MG63 (cell line): ENCODE measurements around the gene RAB40B. TPM values are rescaled to one million over a fixed set of nuclear protein-coding genes. Genes with fewer than 3 reads are reported as not detected.

Experiments
- DNase-seq: peaks from one replicate; pipeline ENCODE4 v3.0.0-alpha.2; 2020
- H3K27me3 ChIP-seq: fragments of 250-450 bp; sonication (Bioruptor Pico); 2 replicates; pipeline ENCODE4 v1.5.1; 2020; ENCODE audit warnings: mild to moderate bottlenecking, moderate library complexity
- H3K36me3 ChIP-seq: fragments of 250-450 bp; sonication (Bioruptor Pico); 2 replicates; pipeline ENCODE4 v1.5.1; 2020; ENCODE audit warnings: mild to moderate bottlenecking, moderate library complexity
- H3K4me3 ChIP-seq: fragments of 250-450 bp; sonication (Bioruptor Pico); 2 replicates; pipeline ENCODE4 v1.5.1; 2020; ENCODE audit warnings: mild to moderate bottlenecking, moderate library complexity
- H3K9me3 ChIP-seq: fragments of 250-450 bp; sonication (Bioruptor Pico); 2 replicates; pipeline ENCODE4 v1.5.1; 2020; ENCODE audit warnings: mild to moderate bottlenecking, moderate library complexity
- total RNA-seq: library from RNA; depleted of rRNA; stranded (reverse); fragments of >200 nt; shearing (Covaris generic); gene quantifications from 2 replicates; pipeline ENCODE4 v1.2.3, GENCODE V29; 2014; ENCODE audit warnings: low replicate concordance

The RAB40B gene
- total RNA-seq, 1 experiment from 2014 or later, result 11.6 TPM

DNA sequence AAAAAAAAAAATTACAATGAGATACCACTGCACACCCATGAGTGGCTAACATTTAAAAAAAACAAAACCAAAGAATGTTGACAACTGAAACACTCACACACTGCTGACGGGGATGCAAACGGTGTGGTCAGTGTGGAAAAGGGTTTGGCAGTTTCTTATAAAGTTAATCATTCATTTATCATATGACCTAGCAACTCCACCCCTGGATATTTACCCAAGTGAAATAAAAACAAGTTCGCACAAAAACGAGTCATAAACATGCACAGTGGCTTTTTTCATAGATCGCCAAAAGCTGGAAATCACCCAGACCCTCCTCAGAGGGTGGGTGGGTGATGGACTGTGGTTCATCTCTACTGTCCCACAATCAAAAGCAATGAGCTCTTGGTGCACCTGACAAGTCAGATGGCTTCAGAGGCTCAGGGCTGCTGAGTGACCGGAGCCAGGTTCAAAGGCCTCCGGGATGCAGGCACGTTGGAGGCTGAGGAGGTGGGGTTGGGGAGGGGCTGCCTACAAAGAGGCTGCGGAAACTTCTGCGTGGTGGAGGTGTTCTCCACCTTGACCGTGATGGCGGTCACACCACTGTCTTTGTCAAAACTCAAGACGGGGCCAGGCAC, 14.2 kb downstream of the RAB40B start:
- Histone ChIP-seq H3K36me3 (no peaks in the 10 kb centered on the region), H3K27me3 (no peaks in the 10 kb centered on the region), H3K9me3 (peaks cover 15% of the 10 kb centered on the region), H3K4me3 (no peak overlapping the region)
- no peak for DNase-seq

DNA sequence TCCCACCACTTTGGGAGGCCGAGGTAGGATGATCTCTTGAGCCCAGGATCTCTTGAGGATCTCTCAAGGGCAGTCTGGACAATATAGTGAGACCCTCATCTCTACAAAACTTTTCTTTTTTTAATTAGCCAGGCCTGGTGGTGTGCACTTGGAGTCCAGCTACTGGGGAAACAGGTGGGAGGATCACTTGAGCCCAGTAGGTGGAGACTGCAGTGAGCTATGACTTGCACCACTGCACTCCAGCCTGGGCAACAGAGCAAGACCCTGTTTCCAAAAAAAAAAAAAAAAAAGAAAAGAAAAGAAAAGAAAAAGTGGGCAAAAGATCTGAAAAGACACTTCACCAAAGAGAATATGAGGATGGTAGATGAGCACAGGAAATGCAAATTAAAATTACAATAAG, 15.0 kb downstream of the RAB40B start:
- Histone ChIP-seq H3K4me3 (no peak overlapping the region), H3K9me3 (peaks cover 15% of the 10 kb centered on the region), H3K36me3 (no peaks in the 10 kb centered on the region), H3K27me3 (no peaks in the 10 kb centered on the region)
- DNase-seq, result no peak

DNA sequence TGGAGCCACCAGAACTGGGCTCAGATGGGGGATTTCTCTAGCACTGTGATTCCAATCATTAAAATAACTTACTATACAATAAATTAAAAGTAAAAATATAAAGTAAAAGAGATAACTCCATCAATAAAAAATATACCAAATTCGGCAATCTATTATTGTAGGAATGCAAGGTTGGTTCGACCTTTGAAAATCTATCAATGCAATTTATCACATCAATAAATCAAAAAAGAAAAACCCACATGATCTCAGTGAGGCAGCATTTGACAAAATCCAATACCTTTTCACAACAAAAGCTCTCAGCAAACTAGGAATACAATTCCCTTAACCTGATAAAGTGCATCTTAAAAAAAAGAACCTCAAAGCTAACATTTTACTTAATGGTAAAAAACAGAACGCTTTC, 17.0 kb downstream of the RAB40B start:
- Histone ChIP-seq H3K27me3 (no peaks in the 10 kb centered on the region), H3K4me3 (no peak overlapping the region), H3K36me3 (no peaks in the 10 kb centered on the region), H3K9me3 (peaks cover 15% of the 10 kb centered on the region)
- no peak for DNase-seq

DNA sequence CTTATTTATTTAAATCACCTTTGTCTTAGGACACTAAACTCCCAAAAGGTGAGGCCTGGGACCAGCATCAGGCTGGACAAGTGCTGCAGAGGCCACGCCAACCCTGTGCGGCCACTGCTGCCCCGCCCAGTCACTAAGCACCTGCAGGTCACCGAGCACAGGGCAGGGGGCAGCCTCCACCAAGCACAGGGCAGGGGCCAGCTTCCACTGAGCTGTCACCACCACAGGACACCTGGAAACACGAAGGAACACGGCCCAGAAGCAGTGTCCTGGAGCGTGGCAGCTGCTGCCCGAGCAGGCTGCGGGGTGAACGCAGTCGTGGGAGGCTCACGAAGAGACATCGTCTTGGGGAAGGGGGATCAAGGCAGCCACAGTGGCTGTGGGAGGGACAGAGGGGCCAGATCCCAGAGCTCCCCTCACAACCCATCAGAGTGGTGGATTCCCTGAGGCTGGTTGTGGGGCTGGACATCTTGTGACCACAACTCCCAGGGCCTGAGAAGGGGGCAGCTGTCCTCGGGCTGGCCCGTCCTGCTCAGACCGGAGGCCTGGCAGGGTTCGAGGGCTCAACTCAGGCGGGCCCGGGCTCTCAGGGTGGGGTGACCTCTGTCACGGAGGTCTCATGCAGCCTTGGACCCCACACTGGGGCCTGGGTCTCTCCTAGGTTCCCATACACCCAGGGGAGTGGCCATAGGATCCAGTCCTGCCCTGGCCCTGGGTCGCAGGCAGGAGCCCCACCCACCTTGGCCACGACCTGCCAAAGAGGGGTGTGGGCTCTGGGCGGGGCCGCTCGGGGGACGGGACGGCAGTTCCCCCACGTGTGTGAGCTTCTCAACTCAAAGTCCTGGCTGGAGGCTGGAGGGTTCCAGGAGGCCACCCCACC, 18.7 kb downstream of the RAB40B start:
- no peak for DNase-seq
- H3K4me3 ChIP-seq, result no peak overlapping the region
- no peaks in the 10 kb centered on the region for H3K27me3 ChIP-seq
- H3K36me3 ChIP-seq, result no peaks in the 10 kb centered on the region
- H3K9me3 ChIP-seq, result peaks cover 15% of the 10 kb centered on the region

DNA sequence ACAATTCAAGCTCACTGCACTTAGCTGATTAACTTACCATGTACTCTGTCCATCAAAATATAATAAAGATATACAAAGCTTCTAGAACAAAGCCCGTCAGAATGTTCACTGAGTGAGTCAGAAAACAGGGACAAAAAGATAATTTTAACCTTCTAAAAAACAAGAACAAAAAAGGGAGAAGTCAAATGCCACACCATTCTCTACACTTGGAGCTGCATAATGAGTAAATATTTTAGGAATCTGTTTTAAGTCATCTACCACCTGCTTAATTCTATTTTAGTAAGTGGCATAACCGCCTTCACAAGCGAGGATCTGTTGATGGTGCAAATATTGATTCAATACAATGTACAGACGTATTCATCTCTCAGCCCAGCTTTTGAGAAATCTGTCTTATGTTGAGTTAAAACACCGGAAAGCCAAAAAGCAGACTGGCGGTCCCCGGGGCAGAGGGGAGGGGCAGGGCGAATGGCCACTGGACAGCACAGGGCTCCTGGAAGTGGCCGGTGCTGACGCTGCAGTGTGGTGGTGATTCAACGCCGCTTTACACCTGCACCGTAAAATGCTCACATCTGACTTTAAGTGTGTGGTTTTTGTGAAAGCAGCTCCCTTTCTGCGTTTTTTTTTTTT, 20.1 kb downstream of the RAB40B start:
- DNase-seq, result no peak

DNA sequence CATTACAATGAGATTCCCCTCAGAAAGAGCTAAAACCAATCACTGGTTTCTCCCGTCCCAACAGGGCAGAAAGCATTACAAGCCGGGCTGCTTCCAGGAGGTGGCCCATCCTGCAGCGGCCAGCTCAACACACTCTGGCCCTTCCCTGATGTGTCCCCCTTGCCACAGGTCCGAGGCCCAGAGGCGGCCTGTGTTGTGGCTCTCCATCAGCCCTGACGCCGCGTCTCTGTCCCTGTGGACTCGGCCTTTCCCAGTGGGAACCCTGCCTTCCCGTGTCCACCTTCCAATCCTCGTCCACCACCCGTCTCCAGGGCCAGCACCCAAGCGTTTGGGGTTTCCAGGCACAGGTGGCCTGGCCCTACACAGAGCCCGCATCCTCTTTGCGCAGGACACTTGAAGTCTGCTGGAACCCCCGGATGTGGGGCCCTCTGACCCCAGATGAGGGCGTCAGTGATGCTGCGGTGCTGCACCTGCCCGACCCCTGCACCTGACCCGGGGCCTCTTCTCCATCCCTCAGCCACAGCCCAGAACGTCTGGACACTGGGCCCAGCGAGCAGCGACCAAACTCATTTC, 21.1 kb downstream of the RAB40B start:
- Histone ChIP-seq H3K9me3 (peaks cover 12% of the 10 kb centered on the region), H3K4me3 (no peak overlapping the region), H3K36me3 (no peaks in the 10 kb centered on the region), H3K27me3 (no peaks in the 10 kb centered on the region)
- DNase-seq, result no peak

More for the DNA sequence above, 20.1 kb downstream of the RAB40B start:
- Histone ChIP-seq H3K4me3 (no peak overlapping the region), H3K9me3 (peaks cover 15% of the 10 kb centered on the region), H3K27me3 (no peaks in the 10 kb centered on the region), H3K36me3 (no peaks in the 10 kb centered on the region)

DNA sequence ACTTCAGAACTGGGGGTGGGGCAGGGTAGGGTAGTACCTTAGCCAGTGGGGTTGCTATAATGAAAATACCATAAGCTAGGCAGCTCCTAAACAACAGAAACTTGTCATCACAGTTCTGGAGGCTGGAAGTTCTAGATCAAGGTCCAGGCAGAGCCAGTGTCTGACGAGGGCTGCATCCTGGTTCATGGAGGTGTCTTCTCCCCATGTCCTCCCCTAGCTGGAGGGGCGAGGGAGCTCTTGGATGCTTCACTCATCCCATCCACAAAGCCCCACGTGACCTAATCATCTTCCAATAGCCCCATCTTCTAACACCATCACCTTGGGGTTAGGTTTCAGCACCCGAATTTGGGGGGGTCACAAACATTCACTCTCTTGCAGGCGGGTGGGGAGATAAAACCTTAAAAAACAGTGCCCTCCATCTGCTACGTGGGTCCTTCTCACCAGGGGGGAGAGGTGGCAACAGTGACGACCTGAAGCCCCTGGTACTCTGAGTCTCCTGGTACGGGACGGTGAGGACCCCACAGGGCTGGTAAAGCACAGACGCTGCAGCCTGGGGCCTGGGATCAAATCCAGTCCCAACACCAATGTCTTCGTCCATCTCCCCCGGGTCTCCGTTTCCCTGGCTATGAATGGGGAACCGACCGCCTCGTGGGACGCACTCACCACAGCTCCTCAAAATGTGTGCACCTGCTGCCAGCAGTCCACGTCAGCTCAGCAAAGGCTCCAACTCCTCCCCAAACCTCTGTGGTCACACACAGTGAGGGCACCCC, 22.8 kb downstream of the RAB40B start:
- H3K27me3 ChIP-seq, result no peaks in the 10 kb centered on the region
- DNase-seq, result no peak
- H3K4me3 ChIP-seq, result no peak overlapping the region
- no peaks in the 10 kb centered on the region for H3K9me3 ChIP-seq
- no peaks in the 10 kb centered on the region for H3K36me3 ChIP-seq

DNA sequence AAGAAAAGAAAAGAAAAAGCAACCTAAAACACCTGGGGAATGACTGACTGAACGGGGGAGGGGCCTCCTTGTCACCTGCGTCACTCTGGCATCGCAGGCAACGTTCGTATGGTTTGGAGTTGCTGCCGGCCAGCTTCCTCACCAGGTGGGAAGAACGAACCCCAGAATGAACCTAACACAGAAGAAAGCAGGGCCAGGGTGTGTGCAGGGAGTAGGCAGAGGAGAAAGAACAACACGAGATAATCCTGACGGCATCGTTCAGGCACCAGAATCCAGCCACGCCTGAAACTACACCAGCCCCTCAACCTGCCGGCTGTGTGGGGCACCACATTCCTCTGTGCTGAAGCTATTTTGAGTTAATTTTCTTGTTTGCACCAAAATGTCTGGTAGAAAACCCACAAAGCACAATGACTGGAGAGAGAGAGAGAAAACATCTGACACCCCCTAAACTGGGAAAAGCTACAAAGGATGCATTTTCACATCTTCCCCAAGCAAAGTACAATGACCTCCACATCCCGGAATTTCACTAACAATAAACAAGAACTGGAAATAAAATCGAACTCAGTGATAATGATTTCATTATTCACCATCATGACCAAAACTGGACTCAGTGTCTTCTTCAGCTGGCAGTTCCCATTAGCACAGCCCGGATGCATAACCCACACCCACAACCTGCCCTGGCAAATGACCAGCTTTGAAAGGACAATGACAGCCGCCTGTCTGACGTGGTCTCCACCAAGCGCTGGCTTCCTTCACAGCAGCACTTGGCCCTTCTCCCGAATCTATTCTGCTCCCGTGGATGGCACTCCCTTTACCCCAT, 23.6 kb downstream of the RAB40B start:
- Histone ChIP-seq H3K36me3 (no peaks in the 10 kb centered on the region), H3K27me3 (no peaks in the 10 kb centered on the region), H3K9me3 (no peaks in the 10 kb centered on the region), H3K4me3 (no peak overlapping the region)
- no peak for DNase-seq

DNA sequence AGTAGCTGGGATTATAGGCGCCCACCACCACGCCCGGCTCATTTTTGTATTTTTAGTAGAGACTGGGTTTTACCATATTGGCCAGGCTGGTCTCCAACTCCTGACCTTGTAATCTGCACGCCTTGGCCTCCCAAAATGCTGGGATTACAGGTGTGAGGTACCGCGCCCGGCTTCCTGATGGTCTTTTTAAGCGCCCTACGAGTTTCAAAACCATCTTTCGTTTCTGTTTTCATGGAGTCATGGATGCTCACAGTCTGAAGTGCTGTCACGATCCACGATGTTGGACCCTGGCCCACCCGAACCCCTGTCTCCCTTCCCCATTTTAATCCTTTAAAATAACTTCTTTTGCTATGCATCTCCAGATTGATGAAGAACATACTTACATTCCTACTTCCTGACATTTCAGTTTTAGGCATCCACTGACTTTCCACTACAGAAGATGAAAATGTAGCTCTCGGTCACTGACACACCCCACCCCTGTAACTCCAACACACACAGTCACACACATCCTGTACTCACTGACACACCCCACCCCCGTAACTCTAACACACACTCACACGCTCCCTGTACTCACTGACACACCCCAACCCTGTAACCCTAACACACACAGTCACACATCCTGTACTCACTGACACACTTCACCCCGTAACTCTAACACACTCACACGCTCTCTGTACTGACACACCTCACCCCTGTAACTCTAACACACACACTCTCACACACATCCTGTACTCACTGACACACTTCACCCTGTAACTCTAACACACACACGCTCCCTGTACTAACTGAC, 27.6 kb downstream of the RAB40B start:
- Histone ChIP-seq H3K27me3 (no peaks in the 10 kb centered on the region), H3K36me3 (no peaks in the 10 kb centered on the region), H3K9me3 (no peaks in the 10 kb centered on the region), H3K4me3 (no peak overlapping the region)
- no peak for DNase-seq

DNA sequence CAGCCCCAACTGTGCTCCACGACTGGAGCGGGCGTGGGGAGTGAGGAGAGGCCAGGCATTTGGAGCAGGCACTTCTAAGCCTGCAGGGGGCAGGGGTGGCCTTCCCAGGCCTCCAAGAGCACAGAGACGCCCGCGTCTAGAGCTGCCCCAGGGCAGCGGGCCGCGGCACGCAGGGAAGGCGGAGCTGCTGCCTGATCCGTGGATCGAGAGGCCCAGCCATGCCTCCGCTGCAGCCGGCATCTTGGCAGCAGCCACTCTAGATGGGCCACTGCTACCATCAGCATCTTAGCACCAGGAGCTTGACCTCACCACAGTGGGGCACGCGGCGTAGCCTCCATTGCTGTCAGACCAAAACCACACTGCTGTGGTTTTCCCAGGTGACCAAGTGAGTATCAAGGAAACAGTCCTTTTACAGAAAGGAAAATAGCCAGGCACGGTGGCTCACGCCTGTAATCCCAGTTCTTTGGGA, 29.8 kb downstream of the RAB40B start:
- peak; percentile 58 for DNase-seq
- no peak overlapping the region for H3K4me3 ChIP-seq

DNA sequence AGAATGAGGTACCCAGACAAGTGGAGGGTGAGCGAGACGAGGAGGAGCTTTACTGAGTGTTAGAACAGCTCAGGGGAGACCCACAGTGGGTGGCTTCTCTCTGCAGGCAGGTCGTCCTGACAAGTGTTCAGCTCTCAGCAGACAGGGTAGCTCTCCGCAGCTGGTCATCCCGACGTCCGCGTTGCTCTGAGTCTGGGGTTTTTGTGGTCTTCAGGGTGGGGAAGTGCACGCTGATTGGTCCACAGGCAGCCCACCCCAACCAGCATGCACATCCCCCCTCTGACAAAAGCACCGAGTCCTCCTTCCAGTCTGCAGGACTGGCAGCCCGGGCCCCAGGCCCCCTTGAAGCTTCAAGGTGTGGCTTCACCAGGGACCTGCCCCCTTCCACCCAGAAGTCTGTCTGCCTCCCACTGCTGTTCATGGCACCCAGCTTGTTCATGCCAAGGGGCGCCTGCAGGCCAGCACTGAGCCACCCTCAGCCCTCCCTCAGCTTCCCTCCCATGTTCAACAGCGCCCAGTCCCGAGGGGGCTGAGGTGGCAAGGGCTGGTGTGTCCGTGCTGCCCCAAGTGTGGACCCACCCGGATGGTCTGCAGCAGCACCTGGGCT, 30.4 kb downstream of the RAB40B start:
- no peaks in the 10 kb centered on the region for H3K36me3 ChIP-seq
- no peaks in the 10 kb centered on the region for H3K27me3 ChIP-seq
- H3K4me3 ChIP-seq, result no peak overlapping the region
- H3K9me3 ChIP-seq, result no peaks in the 10 kb centered on the region
- DNase-seq, result no peak

More for the DNA sequence above, 29.8 kb downstream of the RAB40B start:
- Histone ChIP-seq H3K9me3 (no peaks in the 10 kb centered on the region), H3K27me3 (no peaks in the 10 kb centered on the region), H3K36me3 (no peaks in the 10 kb centered on the region)

DNA sequence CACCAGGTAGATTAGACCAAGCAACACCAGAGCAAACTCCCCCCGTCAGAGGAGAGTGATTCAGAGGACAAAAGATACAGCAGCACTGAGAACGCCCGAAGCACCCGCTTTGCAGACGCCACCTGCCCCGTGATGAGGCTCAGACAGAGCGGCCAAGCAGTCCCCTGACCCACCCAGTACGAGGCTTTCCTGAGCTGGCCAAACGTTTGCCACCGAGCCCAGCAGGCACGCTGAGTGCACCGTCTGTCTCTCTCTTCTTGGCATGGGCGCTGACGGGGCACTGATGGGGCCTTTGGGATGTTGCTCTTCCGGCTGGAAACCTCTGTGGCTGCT, 30.9 kb downstream of the RAB40B start:
- H3K27me3 ChIP-seq, result no peaks in the 10 kb centered on the region
- H3K4me3 ChIP-seq, result no peak overlapping the region
- no peaks in the 10 kb centered on the region for H3K9me3 ChIP-seq
- no peaks in the 10 kb centered on the region for H3K36me3 ChIP-seq
- DNase-seq, result no peak

DNA sequence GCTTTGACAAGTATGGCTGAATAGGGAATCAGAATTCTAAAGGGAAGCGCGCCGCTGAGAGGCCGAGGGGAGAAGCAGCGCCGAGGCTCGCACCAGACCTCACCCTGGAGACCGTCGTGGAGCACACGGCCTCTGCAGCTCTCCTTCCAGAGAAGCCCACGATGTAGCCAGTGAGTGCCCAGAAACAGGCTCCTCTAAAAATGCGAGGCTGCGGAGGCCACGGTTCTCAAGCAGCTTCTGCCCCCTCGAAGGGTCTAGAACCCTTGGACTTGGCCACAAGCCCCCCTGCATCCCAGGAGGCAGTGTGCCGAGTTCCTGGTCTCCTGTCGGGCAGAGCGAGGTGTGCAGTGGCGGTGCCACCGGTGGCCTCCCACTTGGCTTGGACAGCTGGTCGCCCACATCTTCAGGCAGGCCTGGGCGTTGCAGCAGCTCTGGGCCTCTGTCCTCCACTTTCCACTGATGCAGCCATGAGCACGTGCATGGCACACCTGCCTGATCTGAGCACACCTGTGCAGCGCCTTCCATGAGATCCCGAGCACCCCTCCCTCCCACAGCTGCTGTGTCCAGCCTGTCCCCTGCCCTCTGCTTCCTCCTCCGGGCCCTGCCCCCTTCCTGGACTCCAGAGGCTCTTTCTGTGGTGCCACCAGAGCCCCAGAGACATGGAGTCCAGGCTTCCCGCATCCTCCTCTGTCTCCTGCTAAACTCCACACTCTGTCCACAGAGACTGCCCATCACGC, 31.4 kb downstream of the RAB40B start:
- Histone ChIP-seq H3K9me3 (no peaks in the 10 kb centered on the region), H3K4me3 (no peak overlapping the region), H3K36me3 (no peaks in the 10 kb centered on the region), H3K27me3 (no peaks in the 10 kb centered on the region)
- no peak for DNase-seq

DNA sequence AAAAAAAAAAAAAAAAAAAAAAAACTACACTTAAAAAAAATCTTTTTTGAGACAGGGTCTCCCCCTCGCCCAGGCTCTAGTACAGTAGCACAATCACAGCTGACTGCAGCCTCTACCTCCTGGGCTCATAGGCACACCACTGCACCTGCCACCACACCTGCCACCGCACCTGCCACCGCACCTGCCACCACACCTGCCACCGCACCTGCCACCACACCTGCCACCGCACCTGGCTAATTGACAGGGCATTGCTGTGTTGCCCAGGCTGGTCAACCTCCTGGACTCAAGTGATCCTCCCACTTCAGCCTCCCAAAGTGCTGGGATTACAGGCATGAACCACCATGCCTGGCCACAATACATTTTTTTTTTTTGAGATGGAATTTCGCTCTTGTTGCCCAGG, 32.6 kb downstream of the RAB40B start:
- no peak for DNase-seq
- Histone ChIP-seq H3K9me3 (no peaks in the 10 kb centered on the region), H3K36me3 (no peaks in the 10 kb centered on the region), H3K27me3 (no peaks in the 10 kb centered on the region), H3K4me3 (no peak overlapping the region)
